Erythroblast (primary cell): ENCODE measurements around the gene ST6GAL1.

ENCODE experiments used
- GATA1 ChIP-seq: IDR thresholded peaks from 2 replicates; pipeline ENCODE4 v1.6.1; 2011; ENCODE audit warnings: low read depth, mild to moderate bottlenecking, control low read depth, low read length, moderate library complexity
- POLR2A ChIP-seq: IDR thresholded peaks from 2 replicates; pipeline ENCODE4 v1.6.1; 2011; ENCODE audit warnings: mild to moderate bottlenecking, low read length

DNA sequence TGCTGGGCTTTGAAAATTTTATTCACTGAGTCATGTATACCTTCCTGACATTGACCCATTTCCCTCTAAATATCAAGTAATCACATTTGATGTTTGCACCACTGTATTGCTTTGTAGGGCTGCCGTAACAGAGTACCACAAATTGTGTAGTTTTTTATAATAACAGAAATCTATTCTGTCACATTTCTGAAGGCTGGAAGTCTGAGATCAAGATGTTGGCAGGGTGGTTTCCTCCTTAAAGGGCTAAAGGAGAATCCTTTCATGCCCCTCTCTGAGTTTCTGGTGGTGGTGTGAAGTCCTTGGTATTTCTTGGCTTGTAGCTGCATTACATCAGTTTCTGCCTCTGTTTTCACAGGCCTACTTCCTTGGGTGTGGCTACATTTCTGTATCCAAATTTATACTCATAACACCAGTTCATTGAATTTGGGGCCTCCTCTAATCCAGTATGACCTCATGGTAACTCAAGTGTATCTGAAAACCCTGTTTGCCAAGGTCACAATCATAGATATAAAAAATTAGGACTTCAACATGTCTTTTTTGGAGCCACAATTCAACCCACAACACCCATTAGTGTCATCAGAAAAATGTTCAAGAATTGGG, 29.1 kb upstream of the ST6GAL1 start:
- TF ChIP-seq POLR2A: no peak
- no peak for TF ChIP-seq GATA1
